K562 (cell line): ENCODE results near the gene LCA5. TPM values are rescaled to one million over a fixed set of nuclear protein-coding genes. Genes with fewer than 3 reads are reported as not detected.

ENCODE experiments used
- BDP1 ChIP-seq: IDR thresholded peaks from 3 replicates; pipeline ENCODE4 v1.6.1; 2011; ENCODE audit not compliant: insufficient read length, insufficient read depth
- CSDE1 ChIP-seq, 2 experiments: fragments of 450-650 bp; IDR thresholded peaks; 2 replicates each; pipeline ENCODE4 v1.6.1; 2016; ENCODE audit warnings: mild to moderate bottlenecking in 1 of 2
- EHMT2 ChIP-seq: fragments of 450-650 bp; IDR thresholded peaks from 2 replicates; pipeline ENCODE4 v1.6.1; 2018; ENCODE audit warnings: antibody characterized with exemption
- FOXK2 ChIP-seq, 2 experiments: fragments of 450-650 bp; IDR thresholded peaks in 1 of 2; conservative IDR thresholded peaks in 1 of 2; 2 replicates each; pipeline ENCODE4 v1.6.1; 2016; ENCODE audit warnings: low read depth in 2 of 2, mild to moderate bottlenecking in 1 of 2
- GABPB1 ChIP-seq: sonication (generic); formaldehyde crosslinking; IDR thresholded peaks from 2 replicates; pipeline ENCODE4 v1.8.0; 2022; ENCODE audit warnings: mild to moderate bottlenecking, missing genetic modification reagents
- GTF2E2 ChIP-seq: fragments of 200-800 bp; sonication (Bioruptor generic); IDR thresholded peaks from 2 replicates; pipeline ENCODE4 v1.6.1; 2016; ENCODE audit warnings: missing genetic modification characterization, missing compliant biosample characterization
- HLTF ChIP-seq: fragments of 450-650 bp; IDR thresholded peaks from 2 replicates; pipeline ENCODE4 v1.6.1; 2016
- KHSRP ChIP-seq: fragments of 450-650 bp; IDR thresholded peaks from 2 replicates; pipeline ENCODE4 v1.6.1; 2017
- KLF1 ChIP-seq: fragments of 450-650 bp; IDR thresholded peaks from 2 replicates; pipeline ENCODE4 v1.6.1; 2016; ENCODE audit warnings: missing genetic modification characterization, missing compliant biosample characterization
- L3MBTL2 ChIP-seq: fragments of 450-650 bp; IDR thresholded peaks from 2 replicates; pipeline ENCODE4 v1.6.1; 2016; ENCODE audit warnings: mild to moderate bottlenecking, moderate library complexity
- LEF1 ChIP-seq: fragments of 450-650 bp; IDR thresholded peaks from 2 replicates; pipeline ENCODE4 v1.6.1; 2016; ENCODE audit warnings: mild to moderate bottlenecking
- MED1 ChIP-seq: sonication (generic); formaldehyde crosslinking; IDR thresholded peaks from 2 replicates; pipeline ENCODE4 v1.8.1; 2023; ENCODE audit warnings: missing genetic modification reagents, borderline replicate concordance
- NUFIP1 ChIP-seq: fragments of 450-650 bp; IDR thresholded peaks from 2 replicates; pipeline ENCODE4 v1.6.1; 2018; ENCODE audit not compliant: partially characterized antibody
- PHB2 ChIP-seq: fragments of 450-650 bp; IDR thresholded peaks from 2 replicates; pipeline ENCODE4 v1.6.1; 2017; ENCODE audit warnings: low read depth
- POLR2AphosphoS5 ChIP-seq: IDR thresholded peaks from 2 replicates; pipeline ENCODE4 v1.6.1; 2011; ENCODE audit warnings: mild to moderate bottlenecking, low read depth, low read length, moderate library complexity; ENCODE audit not compliant: control insufficient read depth, insufficient read depth
- PREB ChIP-seq: sonication (generic); formaldehyde crosslinking; IDR thresholded peaks from 2 replicates; pipeline ENCODE4 v1.8.1; 2023; ENCODE audit warnings: mild to moderate bottlenecking, missing genetic modification reagents
- PRMT5 ChIP-seq: sonication (generic); formaldehyde crosslinking; IDR thresholded peaks from 2 replicates; pipeline ENCODE4 v1.5.0; 2020; ENCODE audit warnings: missing genetic modification reagents
- RCOR1 ChIP-seq, 2 experiments: IDR thresholded peaks; 2 replicates each; pipeline ENCODE4 v1.6.1; 2012; ENCODE audit warnings: low read depth in 2 of 2, low read length in 2 of 2, borderline replicate concordance in 1 of 2, improper control_type of control experiment in 1 of 2
- RFX5 ChIP-seq: IDR thresholded peaks from 2 replicates; pipeline ENCODE4 v1.6.1; 2011; ENCODE audit warnings: low read depth, mild to moderate bottlenecking, improper control_type of control experiment, low read length
- SNIP1 ChIP-seq: fragments of 450-650 bp; IDR thresholded peaks from 2 replicates; pipeline ENCODE4 v1.7.1; 2017; ENCODE audit warnings: low read depth, mild to moderate bottlenecking
- STAT5A ChIP-seq: IDR thresholded peaks from 2 replicates; pipeline ENCODE4 v1.6.1; 2012; ENCODE audit warnings: low read length, inconsistent platforms, borderline replicate concordance
- TCF7 ChIP-seq: sonication (generic); IDR thresholded peaks from 2 replicates; pipeline ENCODE4 v1.6.1; 2016; ENCODE audit warnings: antibody characterized with exemption, borderline replicate concordance
- TCFL5 ChIP-seq: fragments of 250-450 bp; sonication (Bioruptor Pico); conservative IDR thresholded peaks from 2 replicates; pipeline ENCODE4 v1.6.1; 2021; ENCODE audit warnings: mild to moderate bottlenecking, moderate library complexity, matching md5 sums
- ZFX ChIP-seq: sonication (generic); formaldehyde crosslinking; IDR thresholded peaks from 2 replicates; pipeline ENCODE4 v1.8.0; 2022; ENCODE audit warnings: mild to moderate bottlenecking, missing genetic modification reagents, moderate library complexity
- polyA plus RNA-seq, 8 experiments: library from polyadenylated mRNA; depleted of rRNA in 4 of 8; stranded (reverse) in 5 of 8; unstranded in 3 of 8; fragments of >200 nt; fragmentation: Nextera tagmentation in 2 of 8; fragmentation: Illumina TruSeq in 1 of 8; extraction: Ambion mirVana in 2 of 8; extraction: Trizol in 1 of 8; gene quantifications; 2 replicates each; pipeline versions ENCODE4 v1.2.1 to v1.2.3, GENCODE V29; 2011 to 2014; ENCODE audit warnings: inconsistent platforms in 1 of 8, missing spikeins in 1 of 8
- total RNA-seq, 7 experiments: library from RNA; depleted of rRNA in 6 of 7; stranded (reverse); fragments of >200 nt in 6 of 7; fragmentation: Illumina TruSeq in 2 of 7; extraction: Trizol in 2 of 7; gene quantifications; 2 replicates each; pipeline versions ENCODE4 v1.2.1 to v1.2.3, GENCODE V29; 2011 to 2021; ENCODE audit warnings: low replicate concordance in 1 of 7
- TF ChIP-seq, protein P1 (sequence below): fragments of 450-650 bp; IDR thresholded peaks from 2 replicates; pipeline ENCODE4 v1.7.1; 2018; ENCODE audit warnings: mild to moderate bottlenecking, low read depth; ENCODE audit not compliant: partially characterized antibody
- TF ChIP-seq, protein P2 (sequence below): sonication (generic); formaldehyde crosslinking; IDR thresholded peaks from 2 replicates; pipeline ENCODE4 v1.8.1; 2023; ENCODE audit warnings: mild to moderate bottlenecking, missing genetic modification reagents

LCA5 gene
- total and polyA plus RNA-seq, 9 of the 15 experiments (the other 6 are each of a cell fraction or from before 2014, with no cell fraction given), result 1.0 to 3.4 (median 1.8) TPM

DNA sequence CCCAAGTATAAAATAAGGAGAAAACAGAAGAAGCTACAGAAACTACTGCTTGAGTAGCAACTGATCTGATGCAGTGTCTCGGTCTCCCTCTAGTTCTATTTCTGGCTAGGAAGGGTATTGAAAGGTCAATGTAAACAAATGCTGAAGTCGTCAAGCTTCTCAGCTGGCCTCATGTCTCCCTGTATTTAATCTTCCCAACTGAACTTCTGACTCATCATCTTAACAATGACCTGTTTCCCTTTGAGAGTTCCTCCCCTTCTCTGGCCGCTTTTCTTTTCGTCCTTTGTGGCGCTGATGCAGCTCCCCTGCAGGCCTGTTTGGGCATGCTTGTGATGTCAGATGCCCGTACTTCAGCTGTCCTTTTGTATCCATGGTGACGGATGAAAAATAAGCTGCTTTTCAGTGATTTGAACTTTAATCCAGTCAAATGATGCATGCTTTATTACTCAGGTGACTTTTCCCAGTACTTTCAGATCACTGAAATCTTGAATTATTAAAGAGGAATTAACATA is 7.8 kb upstream of the LCA5 start (continued):
- no peak for TF ChIP-seq MED1
- TF ChIP-seq PHB2, result no peak
- TF ChIP-seq POLR2AphosphoS5, result peak; percentile 45
- no peak for TF ChIP-seq PRMT5
- TF ChIP-seq, protein P1, sequence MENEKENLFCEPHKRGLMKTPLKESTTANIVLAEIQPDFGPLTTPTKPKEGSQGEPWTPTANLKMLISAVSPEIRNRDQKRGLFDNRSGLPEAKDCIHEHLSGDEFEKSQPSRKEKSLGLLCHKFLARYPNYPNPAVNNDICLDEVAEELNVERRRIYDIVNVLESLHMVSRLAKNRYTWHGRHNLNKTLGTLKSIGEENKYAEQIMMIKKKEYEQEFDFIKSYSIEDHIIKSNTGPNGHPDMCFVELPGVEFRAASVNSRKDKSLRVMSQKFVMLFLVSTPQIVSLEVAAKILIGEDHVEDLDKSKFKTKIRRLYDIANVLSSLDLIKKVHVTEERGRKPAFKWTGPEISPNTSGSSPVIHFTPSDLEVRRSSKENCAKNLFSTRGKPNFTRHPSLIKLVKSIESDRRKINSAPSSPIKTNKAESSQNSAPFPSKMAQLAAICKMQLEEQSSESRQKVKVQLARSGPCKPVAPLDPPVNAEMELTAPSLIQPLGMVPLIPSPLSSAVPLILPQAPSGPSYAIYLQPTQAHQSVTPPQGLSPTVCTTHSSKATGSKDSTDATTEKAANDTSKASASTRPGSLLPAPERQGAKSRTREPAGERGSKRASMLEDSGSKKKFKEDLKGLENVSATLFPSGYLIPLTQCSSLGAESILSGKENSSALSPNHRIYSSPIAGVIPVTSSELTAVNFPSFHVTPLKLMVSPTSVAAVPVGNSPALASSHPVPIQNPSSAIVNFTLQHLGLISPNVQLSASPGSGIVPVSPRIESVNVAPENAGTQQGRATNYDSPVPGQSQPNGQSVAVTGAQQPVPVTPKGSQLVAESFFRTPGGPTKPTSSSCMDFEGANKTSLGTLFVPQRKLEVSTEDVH, result peak; percentile 64
- no peak for TF ChIP-seq TCF7
- TF ChIP-seq HLTF, result 0 out of 2 replicates have a peak, but pooled peaks have one; percentile 51
- TF ChIP-seq BDP1, result no peak
- TF ChIP-seq, protein P2, sequence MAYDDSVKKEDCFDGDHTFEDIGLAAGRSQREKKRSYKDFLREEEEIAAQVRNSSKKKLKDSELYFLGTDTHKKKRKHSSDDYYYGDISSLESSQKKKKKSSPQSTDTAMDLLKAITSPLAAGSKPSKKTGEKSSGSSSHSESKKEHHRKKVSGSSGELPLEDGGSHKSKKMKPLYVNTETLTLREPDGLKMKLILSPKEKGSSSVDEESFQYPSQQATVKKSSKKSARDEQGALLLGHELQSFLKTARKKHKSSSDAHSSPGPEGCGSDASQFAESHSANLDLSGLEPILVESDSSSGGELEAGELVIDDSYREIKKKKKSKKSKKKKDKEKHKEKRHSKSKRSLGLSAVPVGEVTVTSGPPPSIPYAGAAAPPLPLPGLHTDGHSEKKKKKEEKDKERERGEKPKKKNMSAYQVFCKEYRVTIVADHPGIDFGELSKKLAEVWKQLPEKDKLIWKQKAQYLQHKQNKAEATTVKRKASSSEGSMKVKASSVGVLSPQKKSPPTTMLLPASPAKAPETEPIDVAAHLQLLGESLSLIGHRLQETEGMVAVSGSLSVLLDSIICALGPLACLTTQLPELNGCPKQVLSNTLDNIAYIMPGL, result no peak
- peak; percentile 56 for TF ChIP-seq GABPB1 (CRISPR knock-in tag)
- peak; percentile 28 to 91; a peak in 3 of 4 replicates for TF ChIP-seq RCOR1 (IDR thresholded peaks at IDR 0.05; ENCODE audit: borderline replicate concordance in 1 of 2, low read depth in 2 of 2, low read length in 2 of 2)
- TF ChIP-seq PREB, result no peak
- TF ChIP-seq LEF1, result peak; percentile 85
- no peak for TF ChIP-seq TCFL5 (CRISPR knock-in tag)
- peak; percentile 49; the same call in 1 of the 2 replicates for TF ChIP-seq STAT5A
- TF ChIP-seq SNIP1, result no peak
- peak; percentile 80 for TF ChIP-seq EHMT2
- TF ChIP-seq KLF1, result no peak
- TF ChIP-seq KHSRP, result peak; percentile 38; the same call in 1 of the 2 replicates
- TF ChIP-seq CSDE1 (IDR thresholded peaks at IDR 0.05), result no peak; a peak in 1 of 4 replicates
- peak; percentile 88 for TF ChIP-seq L3MBTL2
- TF ChIP-seq FOXK2 (conservative IDR thresholded peaks at IDR 0.05 in 1 of 2, IDR thresholded peaks at IDR 0.05 in 1 of 2; ENCODE audit: low read depth in 2 of 2), result peak; percentile 95 to 96
- peak; percentile 3; the same call in 1 of the 2 replicates for TF ChIP-seq RFX5
- TF ChIP-seq ZFX, result no peak
- TF ChIP-seq NUFIP1, result no peak
- TF ChIP-seq GTF2E2 (tag), result 0 out of 2 replicates have a peak, but pooled peaks have one; percentile 34
